ENCODE measurements around the gene ADORA3. TPM values are rescaled to one million over a fixed set of nuclear protein-coding genes. Genes with fewer than 3 reads are reported as not detected.

Gene ADORA3
- total RNA-seq, 4 donors from 2014 or later = 11.5 to 51.3 (median 23.3) TPM

GRCh38 chr1:111505641-111506119 is 2.2 kb upstream of the ADORA3 start:
- no peak for TF ChIP-seq CTCF (IDR thresholded peaks at IDR 0.05; ENCODE audit: low read depth)

DNA sequence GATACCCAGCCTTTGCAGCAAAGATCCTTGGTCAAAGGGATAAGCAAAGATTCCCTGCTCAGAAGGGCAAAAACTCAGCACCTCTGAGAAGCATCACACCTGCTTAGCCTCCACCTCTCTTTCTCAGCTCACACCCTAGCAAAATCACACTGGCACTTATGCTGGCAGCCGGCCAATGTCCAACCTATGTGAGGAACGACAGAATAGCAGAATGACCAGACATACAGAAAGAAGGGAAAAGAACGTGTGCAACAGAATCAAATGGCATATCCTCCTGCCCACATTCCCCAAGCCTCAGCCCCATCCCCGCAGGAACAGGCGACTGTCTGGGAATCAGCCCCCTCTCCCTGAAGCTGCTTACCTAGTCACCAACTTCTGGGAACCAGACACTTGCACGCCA is 664 bp upstream of the ADORA3 start:
- TF ChIP-seq CTCF (IDR thresholded peaks at IDR 0.05; ENCODE audit: low read depth) = no peak

DNA sequence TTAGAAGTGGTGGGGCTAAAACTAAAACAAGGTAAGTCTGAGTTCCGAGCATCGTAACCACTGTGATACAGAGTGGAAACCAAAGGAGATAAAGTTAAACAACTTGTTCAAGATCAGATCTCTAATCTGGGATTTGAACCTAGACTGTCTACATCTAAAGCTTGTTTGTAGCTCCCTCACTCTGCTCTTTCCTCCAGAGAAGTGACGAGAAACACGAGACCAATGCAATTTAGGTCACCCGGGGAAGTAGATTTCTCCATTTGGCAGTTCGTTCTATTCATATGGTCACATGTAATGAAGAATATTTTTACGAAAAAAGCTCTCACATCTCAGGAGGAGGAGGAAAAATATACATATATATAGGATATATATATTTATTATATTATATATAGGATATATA is 1.8 kb downstream of the ADORA3 start:
- no peak for TF ChIP-seq CTCF (IDR thresholded peaks at IDR 0.05; ENCODE audit: low read depth)

DNA sequence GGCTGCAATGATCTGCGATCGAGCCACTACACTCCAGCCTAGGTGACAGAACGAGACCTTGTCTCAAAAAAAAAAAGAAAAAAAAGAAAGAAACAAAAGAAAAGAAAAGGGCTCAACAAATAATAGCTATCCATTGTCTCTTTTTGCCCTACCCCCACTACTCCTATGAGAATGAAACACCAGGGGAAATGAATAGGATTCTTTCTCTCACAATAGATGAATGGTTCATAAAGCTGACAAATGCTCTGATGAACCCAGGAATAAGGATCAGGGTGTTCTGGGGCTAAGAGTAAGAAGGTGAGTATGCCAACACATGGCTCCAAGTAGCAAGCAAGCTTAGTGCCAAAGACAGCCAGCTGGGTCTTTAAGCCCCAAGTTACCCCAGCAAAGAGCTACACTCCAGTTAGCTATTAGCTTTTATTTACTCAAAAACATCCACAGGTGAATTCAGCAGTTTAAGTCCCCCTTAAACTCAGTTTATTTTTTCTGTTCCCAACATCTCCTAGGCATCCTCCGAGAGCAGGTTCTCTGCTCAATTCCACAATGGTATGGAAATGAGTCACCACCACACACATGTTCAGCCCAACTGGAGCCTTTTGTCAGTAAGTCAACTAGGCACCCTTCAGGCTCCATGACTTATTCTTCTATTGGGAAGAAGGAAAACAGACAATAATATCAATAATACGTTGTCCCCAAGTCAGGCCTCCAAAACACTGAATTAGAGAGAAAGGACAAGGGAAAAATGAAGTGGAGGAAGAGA is 4.2 kb downstream of the ADORA3 start:
- TF ChIP-seq CTCF (IDR thresholded peaks at IDR 0.05; ENCODE audit: low read depth) = no peak

GRCh38 chr1:111497592-111497991 is 5.8 kb downstream of the ADORA3 start:
- TF ChIP-seq CTCF (IDR thresholded peaks at IDR 0.05; ENCODE audit: low read depth) = no peak

DNA sequence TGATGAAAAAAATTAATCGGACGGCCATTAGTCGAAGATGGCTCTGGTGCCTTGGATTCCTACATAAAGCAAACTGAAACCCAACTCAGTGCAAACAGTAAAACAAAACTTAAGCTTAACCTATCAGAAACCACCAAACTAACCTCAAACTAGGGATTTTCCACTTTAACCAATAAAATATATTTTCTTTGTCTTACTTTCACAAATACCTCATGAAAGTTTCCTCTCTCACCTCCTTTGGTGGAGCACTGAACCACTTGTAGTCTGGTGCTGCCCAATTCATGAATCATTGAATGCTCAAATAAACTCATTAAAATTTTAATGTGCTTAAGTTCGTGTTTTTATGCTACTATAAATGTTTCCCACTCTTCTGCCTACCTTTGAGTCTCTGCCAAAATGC is 7.0 kb downstream of the ADORA3 start:
- TF ChIP-seq CTCF (IDR thresholded peaks at IDR 0.05; ENCODE audit: low read depth) = no peak

DNA sequence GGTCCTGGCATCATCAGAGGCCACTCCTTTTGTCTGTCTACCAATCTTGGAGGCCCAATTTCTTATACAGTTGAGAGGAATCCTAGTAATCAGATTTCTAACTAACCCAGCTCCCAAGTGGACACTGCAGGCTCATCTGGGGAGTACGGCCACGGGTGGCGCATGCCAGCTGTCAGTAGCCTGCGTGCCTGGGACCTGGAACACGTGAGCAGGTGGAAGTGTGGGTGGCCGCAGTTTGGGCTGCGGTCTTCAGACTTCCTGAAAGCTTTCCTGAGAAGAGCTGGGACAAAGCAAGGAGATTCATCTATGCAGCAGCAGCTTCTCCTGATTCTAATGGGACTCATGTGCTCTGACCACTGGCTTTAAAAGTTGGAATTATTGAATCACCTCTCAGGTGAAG is 12.4 kb downstream of the ADORA3 start:
- no peak for TF ChIP-seq CTCF (IDR thresholded peaks at IDR 0.05; ENCODE audit: low read depth)

Data from subcutaneous adipose tissue (tissue), 4 donors.